GM18907 (cell line): ENCODE data around the gene AFF3.
"Not testable (repeated sequence)": the region's sequence is repeated elsewhere in the genome, so short reads cannot be mapped to it uniquely, and the experiment has no call there.

ENCODE experiments used
- ATAC-seq: cut with Tn5 transposase; IDR thresholded peaks from one replicate; pipeline ENCODE4 v1.9.1; 2021; ENCODE audit warnings: mild to moderate bottlenecking, moderate library complexity; ENCODE audit not compliant: unreplicated experiment

Gene AFF3

GRCh38 chr2:100108648-100109020, 33.8 kb downstream of the AFF3 start:
- ATAC-seq, result not testable (repeated sequence)

GRCh38 chr2:100107906-100108647, 34.3 kb downstream of the AFF3 start:
- no peak for ATAC-seq

- ATAC-seq, result no peak
These were observed 35.0 kb downstream of the AFF3 start for GRCh38 chr2:100107440-100107839.

GRCh38 chr2:100106460-100106859, 35.9 kb downstream of the AFF3 start:
- ATAC-seq, result no peak

GRCh38 chr2:100105678-100106054, 36.7 kb downstream of the AFF3 start:
- no peak for ATAC-seq

GRCh38 chr2:100104718-100105677, 37.4 kb downstream of the AFF3 start:
- no peak for ATAC-seq

GRCh38 chr2:100104265-100104664, 38.1 kb downstream of the AFF3 start:
- not testable (repeated sequence) for ATAC-seq

GRCh38 chr2:100103527-100104252, 38.7 kb downstream of the AFF3 start:
- ATAC-seq, result not testable (repeated sequence)

GRCh38 chr2:100102466-100103180, 39.8 kb downstream of the AFF3 start:
- not testable (repeated sequence) for ATAC-seq

- not testable (repeated sequence) for ATAC-seq
These were observed 43.5 kb downstream of the AFF3 start for GRCh38 chr2:100098855-100099254.

GRCh38 chr2:100097611-100098294, 44.6 kb downstream of the AFF3 start:
- ATAC-seq, result not testable (repeated sequence)

GRCh38 chr2:100095845-100096244, 46.5 kb downstream of the AFF3 start:
- not testable (repeated sequence) for ATAC-seq

- not testable (repeated sequence) for ATAC-seq
These were observed 50.6 kb downstream of the AFF3 start for GRCh38 chr2:100091807-100092206.

- not testable (repeated sequence) for ATAC-seq
These were observed 56.6 kb downstream of the AFF3 start for GRCh38 chr2:100085744-100086143.

GRCh38 chr2:100083421-100084216, 58.8 kb downstream of the AFF3 start:
- ATAC-seq, result not testable (repeated sequence)

GRCh38 chr2:100082302-100082978, 60.0 kb downstream of the AFF3 start:
- not testable (repeated sequence) for ATAC-seq

GRCh38 chr2:100077935-100078334, 64.5 kb downstream of the AFF3 start:
- no peak for ATAC-seq

GRCh38 chr2:100077456-100077855, 64.9 kb downstream of the AFF3 start:
- no peak for ATAC-seq

GRCh38 chr2:100075532-100075931, 66.9 kb downstream of the AFF3 start:
- no peak for ATAC-seq
